Endothelial cell of umbilical vein (primary cell): ENCODE results near the gene ADAMTS14.

ENCODE experiments used
- EZH2 ChIP-seq: IDR thresholded peaks from 2 replicates; pipeline ENCODE4 v1.6.1; 2012; ENCODE audit warnings: borderline replicate concordance, low read depth, mild to moderate bottlenecking, moderate library complexity, low read length, inconsistent platforms; ENCODE audit not compliant: severe bottlenecking
- JUN ChIP-seq: IDR thresholded peaks from 2 replicates; pipeline ENCODE4 v1.6.1; 2011; ENCODE audit warnings: borderline replicate concordance, low read depth; ENCODE audit not compliant: insufficient read length, insufficient read depth
- POLR2A ChIP-seq: IDR thresholded peaks from 2 replicates; pipeline ENCODE4 v1.6.1; 2012; ENCODE audit warnings: low read depth, mild to moderate bottlenecking, control low read depth, low read length
- TF ChIP-seq, protein P1 (sequence below), 2 donors: IDR thresholded peaks; 1 replicate in 1 of 2; 2 replicates in 1 of 2; pipeline ENCODE4 v1.5.1; 2011; ENCODE audit warnings: low read length in 2 of 2, mild to moderate bottlenecking in 2 of 2, moderate library complexity in 2 of 2, control low read depth in 1 of 2, inconsistent platforms in 1 of 2, low read depth in 1 of 2; ENCODE audit not compliant: insufficient read depth in 1 of 2; ENCODE audit errors: extremely low read depth in 1 of 2

- TF ChIP-seq, protein P1, sequence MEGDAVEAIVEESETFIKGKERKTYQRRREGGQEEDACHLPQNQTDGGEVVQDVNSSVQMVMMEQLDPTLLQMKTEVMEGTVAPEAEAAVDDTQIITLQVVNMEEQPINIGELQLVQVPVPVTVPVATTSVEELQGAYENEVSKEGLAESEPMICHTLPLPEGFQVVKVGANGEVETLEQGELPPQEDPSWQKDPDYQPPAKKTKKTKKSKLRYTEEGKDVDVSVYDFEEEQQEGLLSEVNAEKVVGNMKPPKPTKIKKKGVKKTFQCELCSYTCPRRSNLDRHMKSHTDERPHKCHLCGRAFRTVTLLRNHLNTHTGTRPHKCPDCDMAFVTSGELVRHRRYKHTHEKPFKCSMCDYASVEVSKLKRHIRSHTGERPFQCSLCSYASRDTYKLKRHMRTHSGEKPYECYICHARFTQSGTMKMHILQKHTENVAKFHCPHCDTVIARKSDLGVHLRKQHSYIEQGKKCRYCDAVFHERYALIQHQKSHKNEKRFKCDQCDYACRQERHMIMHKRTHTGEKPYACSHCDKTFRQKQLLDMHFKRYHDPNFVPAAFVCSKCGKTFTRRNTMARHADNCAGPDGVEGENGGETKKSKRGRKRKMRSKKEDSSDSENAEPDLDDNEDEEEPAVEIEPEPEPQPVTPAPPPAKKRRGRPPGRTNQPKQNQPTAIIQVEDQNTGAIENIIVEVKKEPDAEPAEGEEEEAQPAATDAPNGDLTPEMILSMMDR (IDR thresholded peaks at IDR 0.05; ENCODE audit: extremely low read depth in 1 of 2, insufficient read depth in 1 of 2, low read depth in 1 of 2, low read length in 2 of 2) = no peak
- TF ChIP-seq EZH2 = no peak
- TF ChIP-seq JUN = no peak
- no peak for TF ChIP-seq POLR2A
Observed at GRCh38 chr10:70692043-70692603, 19.8 kb downstream of the ADAMTS14 start.
